Measurements from ENCODE around the gene GPR6.

GPR6 gene, protein sequence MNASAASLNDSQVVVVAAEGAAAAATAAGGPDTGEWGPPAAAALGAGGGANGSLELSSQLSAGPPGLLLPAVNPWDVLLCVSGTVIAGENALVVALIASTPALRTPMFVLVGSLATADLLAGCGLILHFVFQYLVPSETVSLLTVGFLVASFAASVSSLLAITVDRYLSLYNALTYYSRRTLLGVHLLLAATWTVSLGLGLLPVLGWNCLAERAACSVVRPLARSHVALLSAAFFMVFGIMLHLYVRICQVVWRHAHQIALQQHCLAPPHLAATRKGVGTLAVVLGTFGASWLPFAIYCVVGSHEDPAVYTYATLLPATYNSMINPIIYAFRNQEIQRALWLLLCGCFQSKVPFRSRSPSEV

GRCh38 chr6:109978174-109979032 is at the start of gene GPR6:
TSS of gene GPR6 (plus strand) at chr6:109978311. CDS start at chr6:109979113, 802 bp downstream.
- peak; percentile 11 for DNase-seq

DNA sequence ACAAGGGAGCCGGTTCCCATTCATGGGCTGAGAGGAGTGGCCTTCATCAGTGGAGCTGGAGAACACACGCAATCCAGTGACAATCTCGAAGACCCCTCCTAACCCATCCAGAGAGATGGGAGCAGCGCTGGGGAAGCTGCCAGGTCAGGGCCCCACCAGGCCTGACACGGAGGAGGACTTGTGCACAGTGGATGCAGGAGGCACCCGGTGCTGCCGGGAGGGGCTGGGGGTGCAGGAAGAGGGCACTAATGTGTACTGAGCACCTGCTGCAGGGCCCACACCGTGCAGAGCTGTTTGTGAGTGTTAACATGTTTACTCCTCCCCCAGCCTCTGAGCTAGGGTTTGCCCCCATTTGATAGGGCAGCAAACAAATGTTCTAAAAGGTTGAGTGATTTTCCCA is 43.8 kb upstream of the GPR6 start:
- no peak for DNase-seq

- no peak for DNase-seq
Observed at GRCh38 chr6:109939654-109940053, 38.5 kb upstream of the GPR6 start.

DNA sequence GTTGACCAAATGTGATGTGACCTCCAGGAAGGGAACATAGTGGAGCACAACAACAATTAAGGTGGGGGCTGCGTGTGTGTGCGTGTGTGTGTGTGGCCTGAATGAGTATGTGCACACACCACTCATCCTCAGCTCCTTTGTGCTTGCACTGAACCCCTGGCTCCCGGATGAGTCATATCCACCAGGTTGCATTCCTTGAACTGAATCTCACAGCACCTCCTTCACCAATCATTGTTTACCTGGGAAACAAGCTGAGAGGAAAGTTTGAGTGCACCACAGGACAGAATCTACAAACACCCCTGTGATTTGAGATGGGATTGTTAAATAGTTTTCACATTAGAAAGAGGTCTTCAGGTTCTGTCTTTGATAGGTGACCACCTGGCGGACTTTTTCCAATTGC is 33.7 kb upstream of the GPR6 start:
- DNase-seq, result no peak

- no peak for DNase-seq
Observed at GRCh38 chr6:109945091-109945490, 33.0 kb upstream of the GPR6 start.

DNA sequence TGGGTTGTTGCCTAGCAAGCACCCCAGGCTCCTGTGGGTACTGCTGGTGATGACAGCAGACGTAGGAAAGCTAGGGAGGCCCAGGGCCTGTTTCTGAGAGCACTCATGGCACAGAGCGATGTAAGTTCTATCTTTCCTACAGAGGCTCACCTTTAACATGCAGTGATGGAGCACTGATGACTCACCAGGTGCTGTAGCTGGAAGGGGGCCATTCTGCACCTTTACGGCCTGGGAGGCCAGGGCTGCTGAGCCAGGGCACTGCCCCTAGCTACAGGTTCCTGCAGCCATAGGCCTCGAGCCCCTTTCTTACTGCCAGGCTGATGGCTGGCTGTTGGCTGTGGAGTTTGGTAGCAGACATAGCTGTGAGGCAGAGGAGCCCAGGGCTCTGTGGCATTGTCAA is 31.1 kb upstream of the GPR6 start:
- DNase-seq, result no peak

- DNase-seq, result no peak
Observed at GRCh38 chr6:109949281-109950065, 28.6 kb upstream of the GPR6 start.

GRCh38 chr6:109955491-109955890 is 22.6 kb upstream of the GPR6 start:
- DNase-seq, result peak; percentile 21

DNA sequence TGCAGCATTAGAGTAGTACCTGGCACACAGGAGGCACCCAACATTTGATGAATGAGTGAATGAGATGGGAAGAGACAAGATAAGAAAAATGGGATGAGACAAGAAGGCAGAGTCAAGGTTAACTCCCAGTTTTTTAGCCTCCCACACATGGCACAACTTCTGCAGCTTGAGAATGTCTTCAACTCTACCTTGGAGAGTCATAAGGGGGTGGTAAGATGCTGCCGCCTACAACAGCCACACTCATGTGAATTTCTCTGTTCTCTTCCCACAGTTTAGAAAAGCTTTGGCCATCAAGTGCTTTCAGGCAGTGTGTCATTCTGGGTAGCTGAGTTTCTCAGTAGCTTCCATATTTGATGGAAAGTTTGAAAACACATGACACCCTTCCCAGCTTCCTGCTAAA is 19.5 kb upstream of the GPR6 start:
- no peak for DNase-seq

- DNase-seq, result no peak
Observed at GRCh38 chr6:109961611-109962041, 16.5 kb upstream of the GPR6 start.

GRCh38 chr6:109962271-109962670 is 15.8 kb upstream of the GPR6 start:
- DNase-seq, result no peak

GRCh38 chr6:109963598-109964170 is 14.4 kb upstream of the GPR6 start:
- DNase-seq, result no peak

GRCh38 chr6:109964949-109965348 is 13.2 kb upstream of the GPR6 start:
- DNase-seq, result no peak

DNA sequence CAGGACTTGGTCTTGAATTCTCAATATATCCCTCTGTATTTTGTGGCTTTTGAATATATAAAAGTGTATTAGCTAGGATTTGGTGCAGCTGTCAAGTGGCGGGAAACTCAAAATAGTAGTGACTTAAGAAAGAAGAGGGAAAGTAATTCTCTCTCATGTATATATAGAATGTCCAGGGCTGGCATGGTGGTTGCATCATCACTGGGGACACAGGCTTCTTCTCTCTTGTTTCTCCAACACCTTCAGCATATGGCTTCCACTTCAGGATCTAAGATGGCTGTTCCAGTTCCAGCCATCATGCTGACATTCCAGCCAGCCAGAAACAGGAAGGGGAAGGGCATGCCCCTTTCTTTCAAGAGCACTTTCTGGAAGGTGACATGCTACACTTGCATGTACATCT is 11.8 kb upstream of the GPR6 start:
- DNase-seq, result no peak

DNA sequence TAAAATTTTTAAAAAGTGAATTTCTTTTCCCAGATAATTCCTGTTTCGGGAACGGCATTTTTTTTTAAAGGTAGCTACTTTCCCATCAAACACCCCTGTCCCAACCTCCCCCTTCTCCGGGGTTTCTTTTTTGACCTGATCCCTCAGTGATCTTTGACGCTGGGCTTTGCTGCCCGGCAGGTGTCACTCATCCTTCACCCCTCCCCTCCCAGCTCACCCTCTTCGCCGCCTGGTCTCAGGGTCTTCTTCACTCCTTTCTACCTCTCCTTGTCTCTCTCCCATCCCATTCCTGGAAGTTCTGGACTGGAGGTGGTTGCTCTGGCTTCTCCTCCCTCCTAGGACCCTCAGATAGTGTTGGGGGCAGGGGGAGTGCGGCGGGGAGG is 329 bp upstream of the GPR6 start:
- no peak for DNase-seq

DNA sequence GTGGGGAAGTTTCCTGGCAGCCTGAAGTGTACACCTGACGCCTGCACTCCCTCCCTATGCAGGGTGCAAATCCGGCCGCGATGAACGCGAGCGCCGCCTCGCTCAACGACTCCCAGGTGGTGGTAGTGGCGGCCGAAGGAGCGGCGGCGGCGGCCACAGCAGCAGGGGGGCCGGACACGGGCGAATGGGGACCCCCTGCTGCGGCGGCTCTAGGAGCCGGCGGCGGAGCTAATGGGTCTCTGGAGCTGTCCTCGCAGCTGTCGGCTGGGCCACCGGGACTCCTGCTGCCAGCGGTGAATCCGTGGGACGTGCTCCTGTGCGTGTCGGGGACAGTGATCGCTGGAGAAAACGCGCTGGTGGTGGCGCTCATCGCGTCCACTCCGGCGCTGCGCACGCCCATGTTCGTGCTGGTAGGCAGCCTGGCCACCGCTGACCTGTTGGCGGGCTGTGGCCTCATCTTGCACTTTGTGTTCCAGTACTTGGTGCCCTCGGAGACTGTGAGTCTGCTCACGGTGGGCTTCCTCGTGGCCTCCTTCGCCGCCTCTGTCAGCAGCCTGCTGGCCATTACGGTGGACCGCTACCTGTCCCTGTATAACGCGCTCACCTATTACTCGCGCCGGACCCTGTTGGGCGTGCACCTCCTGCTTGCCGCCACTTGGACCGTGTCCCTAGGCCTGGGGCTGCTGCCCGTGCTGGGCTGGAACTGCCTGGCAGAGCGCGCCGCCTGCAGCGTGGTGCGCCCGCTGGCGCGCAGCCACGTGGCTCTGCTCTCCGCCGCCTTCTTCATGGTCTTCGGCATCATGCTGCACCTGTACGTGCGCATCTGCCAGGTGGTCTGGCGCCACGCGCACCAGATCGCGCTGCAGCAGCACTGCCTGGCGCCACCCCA is 1.2 kb downstream of the GPR6 start:
- no peak for DNase-seq

GRCh38 chr6:109984410-109984809 is 6.3 kb downstream of the GPR6 start:
- no peak for DNase-seq

GRCh38 chr6:109987196-109987595 is 9.1 kb downstream of the GPR6 start:
- no peak for DNase-seq

- DNase-seq, result no peak
Observed at GRCh38 chr6:109991201-109992101, 13.3 kb downstream of the GPR6 start.

- DNase-seq, result no peak
Observed at GRCh38 chr6:109998159-109998785, 20.2 kb downstream of the GPR6 start.
